Keratinocyte (primary cell): ENCODE data around the gene RAE1. TPM values are rescaled to one million over a fixed set of nuclear protein-coding genes. Genes with fewer than 3 reads are reported as not detected.

Source experiments
- DNase-seq: peaks from one replicate; pipeline ENCODE4 v3.0.0-alpha.2; 2011; ENCODE audit warnings: low read depth, missing footprints, low spot score
- FAIRE-seq: peaks from 2 replicates; lab custom pipeline; 2011; peaks lifted over from hg19 to GRCh38; lab: Jason Lieb, UNC
- H2AFZ ChIP-seq: 2 replicates; pipeline ENCODE4 v1.6.0; 2012; ENCODE audit warnings: low read length, control low read depth, inconsistent platforms; ENCODE audit not compliant: control insufficient read depth
- H3K27ac ChIP-seq: 2 replicates; pipeline ENCODE4 v1.5.1; 2011; ENCODE audit warnings: low read length; ENCODE audit not compliant: control insufficient read depth, insufficient read depth
- H3K27me3 ChIP-seq: 3 replicates; pipeline ENCODE4 v1.6.0; 2011; ENCODE audit warnings: low read length; ENCODE audit not compliant: control insufficient read depth, insufficient read depth; ENCODE audit errors: extremely low read depth
- H3K36me3 ChIP-seq, 2 experiments: 2 replicates in 1 of 2; 3 replicates in 1 of 2; pipeline ENCODE4 v1.5.1; 2011; ENCODE audit warnings: low read length in 2 of 2, mild to moderate bottlenecking in 1 of 2; ENCODE audit not compliant: control insufficient read depth in 2 of 2, insufficient read depth in 2 of 2; ENCODE audit errors: extremely low read depth in 1 of 2
- H3K4me1 ChIP-seq: 3 replicates; pipeline ENCODE4 v1.5.1; 2011; ENCODE audit warnings: low read length; ENCODE audit not compliant: control insufficient read depth, insufficient read depth; ENCODE audit errors: extremely low read depth
- H3K4me2 ChIP-seq: 3 replicates; pipeline ENCODE4 v1.6.0; 2011; ENCODE audit warnings: low read depth, low read length; ENCODE audit not compliant: control insufficient read depth, insufficient read depth; ENCODE audit errors: extremely low read depth
- H3K4me3 ChIP-seq, 3 experiments: fragments of 200-600 bp in 1 of 3; sonication (generic) in 1 of 3; 2 replicates in 2 of 3; 3 replicates in 1 of 3; pipeline ENCODE4 v1.5.1; 2011 to 2016; ENCODE audit warnings: low read length in 3 of 3, mild to moderate bottlenecking in 3 of 3, control low read depth in 2 of 3, inconsistent platforms in 1 of 3, low read depth in 1 of 3, mixed read lengths in 1 of 3, mixed run types in 1 of 3, moderate library complexity in 1 of 3; ENCODE audit not compliant: control insufficient read depth in 2 of 3, insufficient read depth in 2 of 3; ENCODE audit errors: extremely low read depth in 1 of 3
- H3K79me2 ChIP-seq: 2 replicates; pipeline ENCODE4 v1.6.0; 2012; ENCODE audit warnings: low read length; ENCODE audit not compliant: control insufficient read depth, insufficient read depth
- H3K9ac ChIP-seq: 3 replicates; pipeline ENCODE4 v1.6.0; 2011; ENCODE audit warnings: low read length; ENCODE audit not compliant: control insufficient read depth, insufficient read depth; ENCODE audit errors: extremely low read depth
- H3K9me1 ChIP-seq: 3 replicates; pipeline ENCODE4 v1.6.0; 2011; ENCODE audit warnings: low read length; ENCODE audit not compliant: control insufficient read depth, insufficient read depth; ENCODE audit errors: extremely low read depth
- H3K9me3 ChIP-seq: 2 replicates; pipeline ENCODE4 v1.5.1; 2012; ENCODE audit warnings: low read depth, low read length; ENCODE audit not compliant: control insufficient read depth
- H4K20me1 ChIP-seq: 3 replicates; pipeline ENCODE4 v1.6.0; 2011; ENCODE audit warnings: low read length; ENCODE audit not compliant: control insufficient read depth, insufficient read depth; ENCODE audit errors: extremely low read depth
- EZH2 ChIP-seq: IDR thresholded peaks from one replicate; pipeline ENCODE4 v1.6.1; 2012; ENCODE audit warnings: inconsistent platforms, mild to moderate bottlenecking, low read length, moderate library complexity
- dilution Hi-C: fragments of 300-500 bp; cut with MboI; formaldehyde crosslinking; loops from one replicate; pipeline ENCODE4 v1.7.0; 2020; ENCODE audit warnings: low sequenced_read_pairs; ENCODE audit not compliant: extremely low pct_ligation_motif_present
- polyA plus RNA-seq, 5 experiments: library from polyadenylated mRNA; depleted of rRNA in 3 of 5; stranded (reverse) in 3 of 5; stranded (forward) in 1 of 5; unstranded in 1 of 5; fragments of >200 nt; gene quantifications; 1 replicate in 1 of 5; 2 replicates in 3 of 5; 3 replicates in 1 of 5; pipeline versions ENCODE4 v1.2.1 to v1.2.3, GENCODE V29; 2011 to 2012; ENCODE audit warnings: missing spikeins in 2 of 5, low read depth in 1 of 5, low replicate concordance in 1 of 5
- TF ChIP-seq, protein P1 (sequence below), 3 experiments: IDR thresholded peaks in 1 of 3; conservative IDR thresholded peaks in 1 of 3; optimal IDR thresholded peaks in 1 of 3; 2 replicates in 2 of 3; 3 replicates in 1 of 3; pipeline versions ENCODE3 to v1.5.1; 2011; ENCODE audit warnings: low read length in 3 of 3, mild to moderate bottlenecking in 3 of 3, moderate library complexity in 2 of 3, control low read depth in 1 of 3, inconsistent platforms in 1 of 3; ENCODE audit not compliant: insufficient read depth in 2 of 3; ENCODE audit errors: extremely low read depth in 1 of 3

RAE1 gene
- polyA plus RNA-seq, 1 donor (not counting 4 experiments of a cell fraction or from before 2014, with no cell fraction given) = 32.4 TPM

DNA sequence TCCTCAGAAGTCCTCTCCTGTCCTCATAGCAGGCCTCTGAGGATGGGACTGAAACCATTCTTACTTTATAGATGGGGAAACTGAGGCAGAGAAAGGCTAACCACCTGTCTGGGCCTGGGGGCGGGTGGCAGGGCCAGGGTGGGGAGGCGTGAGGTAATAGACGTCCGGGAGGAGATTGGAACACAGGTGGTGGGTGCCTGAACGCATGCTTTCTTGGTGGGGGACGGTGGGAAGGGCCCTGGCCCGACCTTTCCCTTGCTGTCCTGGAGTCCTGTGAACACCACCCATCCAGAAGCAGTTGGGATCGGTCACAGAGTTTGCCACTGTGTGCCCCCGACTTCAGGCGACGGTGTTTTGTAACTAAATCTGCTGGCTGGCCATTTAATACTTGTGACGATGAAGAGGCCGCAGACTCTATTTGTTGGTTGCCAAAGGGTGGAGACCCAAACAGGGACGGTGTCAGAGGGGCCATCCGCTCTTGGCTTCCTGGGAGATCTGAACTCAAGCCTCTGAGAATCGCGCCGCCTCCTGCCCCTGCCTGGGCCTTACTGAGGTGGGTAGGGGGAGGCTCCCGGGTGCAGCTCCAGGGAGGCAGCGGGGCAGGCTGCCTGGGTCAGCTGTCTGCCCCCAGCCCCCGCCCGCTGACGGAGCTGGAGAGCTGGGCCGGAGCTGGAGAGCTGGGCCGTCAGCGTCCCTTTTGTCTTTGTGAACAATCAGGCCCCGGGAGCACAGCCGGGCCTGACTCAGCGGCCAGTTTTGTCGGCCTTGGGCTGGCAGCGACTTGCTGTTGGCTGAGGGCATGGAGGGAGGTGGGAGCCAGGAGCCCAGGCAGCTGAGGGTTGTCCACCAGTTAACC, 44.3 kb downstream of the RAE1 start:
- Histone ChIP-seq H3K9ac (no peak overlapping the region), H3K9me3 (no peaks in the 10 kb centered on the region), H2AFZ (no peak overlapping the region), H3K4me3 (no peak overlapping the region), H3K4me1 (peaks cover 12% of the 10 kb centered on the region), H3K79me2 (no peaks in the 10 kb centered on the region), H4K20me1 (no peaks in the 10 kb centered on the region), H3K27me3 (no peaks in the 10 kb centered on the region), H3K27ac (no peak overlapping the region), H3K9me1 (no peaks in the 10 kb centered on the region), H3K36me3 (peaks cover 3 to 6% of the 10 kb centered on the region in 2 experiments), H3K4me2 (no peak overlapping the region)
- dilution Hi-C loops = no loop called here
- TF ChIP-seq, protein P1, sequence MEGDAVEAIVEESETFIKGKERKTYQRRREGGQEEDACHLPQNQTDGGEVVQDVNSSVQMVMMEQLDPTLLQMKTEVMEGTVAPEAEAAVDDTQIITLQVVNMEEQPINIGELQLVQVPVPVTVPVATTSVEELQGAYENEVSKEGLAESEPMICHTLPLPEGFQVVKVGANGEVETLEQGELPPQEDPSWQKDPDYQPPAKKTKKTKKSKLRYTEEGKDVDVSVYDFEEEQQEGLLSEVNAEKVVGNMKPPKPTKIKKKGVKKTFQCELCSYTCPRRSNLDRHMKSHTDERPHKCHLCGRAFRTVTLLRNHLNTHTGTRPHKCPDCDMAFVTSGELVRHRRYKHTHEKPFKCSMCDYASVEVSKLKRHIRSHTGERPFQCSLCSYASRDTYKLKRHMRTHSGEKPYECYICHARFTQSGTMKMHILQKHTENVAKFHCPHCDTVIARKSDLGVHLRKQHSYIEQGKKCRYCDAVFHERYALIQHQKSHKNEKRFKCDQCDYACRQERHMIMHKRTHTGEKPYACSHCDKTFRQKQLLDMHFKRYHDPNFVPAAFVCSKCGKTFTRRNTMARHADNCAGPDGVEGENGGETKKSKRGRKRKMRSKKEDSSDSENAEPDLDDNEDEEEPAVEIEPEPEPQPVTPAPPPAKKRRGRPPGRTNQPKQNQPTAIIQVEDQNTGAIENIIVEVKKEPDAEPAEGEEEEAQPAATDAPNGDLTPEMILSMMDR (optimal IDR thresholded peaks at IDR 0.05 in 1 of 3, IDR thresholded peaks at IDR 0.05 in 1 of 3, conservative IDR thresholded peaks at IDR 0.05 in 1 of 3; ENCODE audit: extremely low read depth in 1 of 3, insufficient read depth in 2 of 3, low read length in 3 of 3) = no peak
- no peak for TF ChIP-seq EZH2
- DNase-seq (no peak), FAIRE-seq (no peak)

DNA sequence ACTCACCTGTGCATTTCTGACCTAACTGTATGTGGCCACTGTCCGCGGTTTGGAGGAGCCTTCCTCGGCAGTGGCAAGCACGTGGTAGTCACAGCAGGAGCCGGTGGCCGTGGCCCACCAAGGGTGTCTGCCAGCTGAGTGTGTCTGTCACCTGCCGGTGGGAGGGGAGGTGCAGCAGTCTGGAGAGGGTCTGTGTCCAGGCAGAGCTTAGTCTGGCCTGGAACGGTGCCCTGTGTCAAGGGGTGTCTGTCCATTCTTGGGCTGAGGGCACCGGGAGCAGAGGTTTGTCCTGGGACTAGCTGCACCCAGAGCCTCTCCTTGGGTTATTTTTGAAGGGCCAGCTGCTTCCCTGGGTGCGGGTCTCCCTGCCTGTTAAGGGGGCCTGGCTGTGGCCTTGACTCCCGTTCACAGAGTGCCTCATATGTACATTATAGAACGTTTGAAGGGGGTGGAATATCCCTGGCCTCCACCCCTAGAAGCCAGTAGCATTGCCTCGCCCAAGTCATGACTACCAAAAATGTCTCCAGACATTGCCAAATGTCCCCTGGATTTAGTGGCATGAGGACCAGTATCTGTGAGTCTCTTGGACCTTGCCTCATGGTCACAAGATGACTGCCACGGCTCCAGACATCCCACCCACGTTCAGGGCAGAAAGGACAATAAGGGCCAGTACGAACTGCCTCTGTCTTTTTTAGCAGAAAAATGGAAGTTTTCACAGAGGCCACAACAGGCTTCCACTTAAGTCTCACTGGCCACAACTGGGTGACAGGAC, 45.3 kb downstream of the RAE1 start:
- Histone ChIP-seq H3K36me3 (peaks cover 3 to 7% of the 10 kb centered on the region in 2 experiments), H4K20me1 (no peaks in the 10 kb centered on the region), H3K79me2 (no peaks in the 10 kb centered on the region), H3K9me1 (no peaks in the 10 kb centered on the region), H3K4me2 (no peak overlapping the region), H3K9ac (no peak overlapping the region), H3K27ac (no peak overlapping the region), H3K4me1 (peaks cover 6% of the 10 kb centered on the region), H3K4me3 (no peak overlapping the region), H3K9me3 (no peaks in the 10 kb centered on the region), H2AFZ (no peak overlapping the region), H3K27me3 (no peaks in the 10 kb centered on the region)
- TF ChIP-seq EZH2 = no peak
- TF ChIP-seq, protein P1 (optimal IDR thresholded peaks at IDR 0.05 in 1 of 3, IDR thresholded peaks at IDR 0.05 in 1 of 3, conservative IDR thresholded peaks at IDR 0.05 in 1 of 3; ENCODE audit: extremely low read depth in 1 of 3, insufficient read depth in 2 of 3, low read length in 3 of 3) = no peak
- DNase-seq = no peak
- dilution Hi-C loops = no loop called here
- FAIRE-seq = no peak
